Body of pancreas (tissue), 4 donors: ENCODE data around the gene BET1L.
"Not testable (repeated sequence)": the region's sequence is repeated elsewhere in the genome, so short reads cannot be mapped to it uniquely, and the experiment has no call there.

ENCODE experiments used
- CTCF ChIP-seq, 7 experiments: fragments of 450-650 bp in 4 of 7; fragments of 200-600 bp in 3 of 7; sonication (generic) in 3 of 7; IDR thresholded peaks; one replicate each; pipeline ENCODE4 v1.5.1; 2016 to 2019; ENCODE audit warnings: antibody characterized with exemption in 7 of 7
- POLR2A ChIP-seq, 3 donors: fragments of 450-650 bp; IDR thresholded peaks; one replicate each; pipeline ENCODE4 v1.6.1; 2016; ENCODE audit warnings: antibody characterized with exemption in 3 of 3, mild to moderate bottlenecking in 2 of 3

- peak in 1 of 7 experiments; percentile 21 for TF ChIP-seq CTCF (IDR thresholded peaks at IDR 0.05)
- not testable (repeated sequence) for TF ChIP-seq POLR2A (IDR thresholded peaks at IDR 0.05)
Observed at GRCh38 chr11:189843-190311, 17.3 kb downstream of the BET1L start.
